GM23248 (cell line): Measurements from ENCODE around the gene MKLN1. TPM values are rescaled to one million over a fixed set of nuclear protein-coding genes. Genes with fewer than 3 reads are reported as not detected.
"Not testable (repeated sequence)": the region's sequence is repeated elsewhere in the genome, so short reads cannot be mapped to it uniquely, and the experiment has no call there.

ENCODE experiments used
- DNase-seq: peaks from one replicate; pipeline ENCODE4 v3.0.0-alpha.2; 2015
- H2AFZ ChIP-seq: fragments of 200-600 bp; sonication (generic); 2 replicates; pipeline ENCODE4 v1.6.1; 2016; ENCODE audit warnings: antibody characterized with exemption
- H3F3A ChIP-seq: fragments of 200-600 bp; sonication (generic); 2 replicates; pipeline ENCODE4 v1.6.1; 2016; ENCODE audit warnings: mild to moderate bottlenecking, antibody characterized with exemption, mixed run types; ENCODE audit not compliant: insufficient read depth
- H3K27ac ChIP-seq: fragments of 200-600 bp; sonication (generic); 2 replicates; pipeline ENCODE4 v1.5.1; 2016; ENCODE audit warnings: mild to moderate bottlenecking
- H3K27me3 ChIP-seq: fragments of 200-600 bp; sonication (generic); replicated peaks from 2 replicates; pipeline ENCODE4 v1.6.1; 2016; ENCODE audit warnings: mild to moderate bottlenecking; ENCODE audit not compliant: insufficient read depth
- H3K36me3 ChIP-seq: fragments of 200-600 bp; sonication (generic); 2 replicates; pipeline ENCODE4 v1.6.1; 2016; ENCODE audit warnings: low read depth, mild to moderate bottlenecking
- H3K4me1 ChIP-seq: fragments of 200-600 bp; sonication (generic); 2 replicates; pipeline ENCODE4 v1.6.1; 2016; ENCODE audit warnings: mild to moderate bottlenecking; ENCODE audit not compliant: insufficient read depth
- H3K4me2 ChIP-seq: fragments of 200-600 bp; sonication (generic); one replicate; pipeline ENCODE4 v1.6.1; 2016; ENCODE audit warnings: mild to moderate bottlenecking; ENCODE audit not compliant: unreplicated experiment
- H3K4me3 ChIP-seq: fragments of 200-600 bp; sonication (generic); 2 replicates; pipeline ENCODE4 v1.5.1; 2016; ENCODE audit warnings: mild to moderate bottlenecking
- H3K79me2 ChIP-seq: fragments of 200-600 bp; sonication (generic); 2 replicates; pipeline ENCODE4 v1.6.1; 2016; ENCODE audit warnings: mild to moderate bottlenecking; ENCODE audit not compliant: insufficient read depth
- H3K9ac ChIP-seq: fragments of 200-600 bp; sonication (generic); 2 replicates; pipeline ENCODE4 v1.6.1; 2016; ENCODE audit warnings: mild to moderate bottlenecking
- H3K9me2 ChIP-seq: fragments of 200-600 bp; sonication (generic); 2 replicates; pipeline ENCODE4 v1.6.1; 2016; ENCODE audit warnings: mixed run types, mild to moderate bottlenecking, moderate library complexity; ENCODE audit not compliant: insufficient read depth
- H3K9me3 ChIP-seq: fragments of 200-600 bp; sonication (generic); one replicate; pipeline ENCODE4 v1.6.1; 2017; ENCODE audit warnings: low read depth
- H4K20me1 ChIP-seq: fragments of 200-600 bp; sonication (generic); 2 replicates; pipeline ENCODE4 v1.6.0; 2016; ENCODE audit not compliant: insufficient read depth
- EZH2 ChIP-seq: fragments of 200-600 bp; sonication (generic); IDR thresholded peaks from 2 replicates; pipeline ENCODE4 v1.6.1; 2018; ENCODE audit warnings: antibody characterized with exemption, mild to moderate bottlenecking; ENCODE audit not compliant: insufficient read depth, poor library complexity, severe bottlenecking
- EZH2phosphoT487 ChIP-seq: fragments of 200-600 bp; sonication (generic); IDR thresholded peaks from 2 replicates; pipeline ENCODE4 v1.6.1; 2018; ENCODE audit warnings: antibody characterized with exemption, moderate library complexity, mild to moderate bottlenecking, low read depth; ENCODE audit not compliant: insufficient read depth
- WGBS, 2 experiments: methylation state at CpG; one replicate each; pipeline ENCODE4 v1.1.6; 2015 to 2017; ENCODE audit warnings: low lambda C conversion rate in 2 of 2, low coverage in 1 of 2; ENCODE audit errors: missing lambda C conversion rate in 2 of 2; 5-methylcytosine and 5-hydroxymethylcytosine counted together
- in situ Hi-C: fragments of 300-500 bp; cut with MboI; formaldehyde crosslinking; loops from 2 replicates; pipeline ENCODE4 v1.15.0; 2020
- polyA plus RNA-seq: library from polyadenylated mRNA; unstranded; fragments of >200 nt; fragmentation: Nextera tagmentation; extraction: Ambion mirVana; gene quantifications from 2 replicates; pipeline ENCODE4 v1.2.1, GENCODE V29; 2016
- total RNA-seq: library from RNA; depleted of rRNA; stranded (reverse); fragments of >200 nt; shearing (Covaris generic); gene quantifications from 2 replicates; pipeline ENCODE4 v1.2.3, GENCODE V29; 2014

Gene MKLN1
- total and polyA plus RNA-seq, 2 experiments from 2014 or later, result 32.1 to 35.7 TPM

- DNase-seq, result no peak
- WGBS, 2 experiments, result 62 to 63% methylated on average over 8 of the region's 8 CpGs
- 0 out of 2 replicates have a peak, but pooled peaks cover 6% of the 10 kb centered on the region for H3F3A ChIP-seq
- no peak overlapping the region for H3K4me3 ChIP-seq
- no peaks in the 10 kb centered on the region for H3K9me2 ChIP-seq
- no peaks in the 10 kb centered on the region for H4K20me1 ChIP-seq
- H3K27ac ChIP-seq, result no peak overlapping the region
- H3K4me2 ChIP-seq, result no peak overlapping the region
- in situ Hi-C loops, result no loop called here
- no peaks in the 10 kb centered on the region for H3K9me3 ChIP-seq
- H3K36me3 ChIP-seq, result no peaks in the 10 kb centered on the region
- H3K9ac ChIP-seq, result no peak overlapping the region
- H2AFZ ChIP-seq, result no peak overlapping the region
- H3K27me3 ChIP-seq, result no peaks in the 10 kb centered on the region
- no peak for TF ChIP-seq EZH2
- no peak for TF ChIP-seq EZH2phosphoT487
- peaks cover 6% of the 10 kb centered on the region for H3K4me1 ChIP-seq
- H3K79me2 ChIP-seq, result no peaks in the 10 kb centered on the region
These were observed 26.9 kb upstream of the MKLN1 start for GRCh38 chr7:131300572-131301466.

- Histone ChIP-seq H3K79me2 (no peaks in the 10 kb centered on the region), H3K27me3 (no peaks in the 10 kb centered on the region), H4K20me1 (no peaks in the 10 kb centered on the region), H3K9ac (no peak overlapping the region), H3K27ac (no peak overlapping the region), H3K4me2 (no peak overlapping the region), H2AFZ (no peak overlapping the region), H3K4me3 (no peak overlapping the region), H3K4me1 (peaks cover 6% of the 10 kb centered on the region), H3K36me3 (no peaks in the 10 kb centered on the region), H3K9me2 (no peaks in the 10 kb centered on the region), H3K9me3 (no peaks in the 10 kb centered on the region), H3F3A (0 out of 2 replicates have a peak, but pooled peaks cover 6% of the 10 kb centered on the region)
- in situ Hi-C loops, result no loop called here
- TF ChIP-seq EZH2 (no peak), EZH2phosphoT487 (no peak)
- 70 to 71% methylated on average over 4 of the region's 4 CpGs for WGBS, 2 experiments
- no peak for DNase-seq
These were observed 25.2 kb upstream of the MKLN1 start for GRCh38 chr7:131302446-131302845.

- H4K20me1 ChIP-seq, result no peaks in the 10 kb centered on the region
- no peak overlapping the region for H3K4me2 ChIP-seq
- no peaks in the 10 kb centered on the region for H3K9me3 ChIP-seq
- no peak overlapping the region for H3K4me3 ChIP-seq
- H3K4me1 ChIP-seq, result peaks cover 6% of the 10 kb centered on the region
- H3K36me3 ChIP-seq, result no peaks in the 10 kb centered on the region
- no peaks in the 10 kb centered on the region for H3K27me3 ChIP-seq
- in situ Hi-C loops, result no loop called here
- TF ChIP-seq EZH2phosphoT487, result no peak
- no peak for TF ChIP-seq EZH2
- H3F3A ChIP-seq, result 0 out of 2 replicates have a peak, but pooled peaks cover 6% of the 10 kb centered on the region
- H2AFZ ChIP-seq, result no peak overlapping the region
- H3K9ac ChIP-seq, result no peak overlapping the region
- H3K79me2 ChIP-seq, result no peaks in the 10 kb centered on the region
- peak; percentile 32 for DNase-seq
- no peak overlapping the region for H3K27ac ChIP-seq
- 84 to 85% methylated on average over 8 of the region's 8 CpGs for WGBS, 2 experiments
- H3K9me2 ChIP-seq, result no peaks in the 10 kb centered on the region
These were observed 24.6 kb upstream of the MKLN1 start for GRCh38 chr7:131302876-131303707.

- H3K4me1 ChIP-seq, result no peaks in the 10 kb centered on the region
These were observed 22.5 kb upstream of the MKLN1 start for GRCh38 chr7:131305152-131305551.

GRCh38 chr7:131306041-131306440 lies 21.6 kb upstream of the MKLN1 start:
- in situ Hi-C loops, H3K36me3 ChIP-seq, H4K20me1 ChIP-seq, H3K27me3 ChIP-seq, DNase-seq, H3K4me2 ChIP-seq, H3K9me2 ChIP-seq, H3K79me2 ChIP-seq, H3K9ac ChIP-seq, H3K27ac ChIP-seq, H3F3A ChIP-seq, H3K4me1 ChIP-seq, H2AFZ ChIP-seq, H3K9me3 ChIP-seq, H3K4me3 ChIP-seq: not testable (repeated sequence)
- WGBS, 2 experiments, result 91 to 93% methylated on average over 3 of the region's 3 CpGs

More at GRCh38 chr7:131305152-131305551, 22.5 kb upstream of the MKLN1 start:
- Histone ChIP-seq H3K79me2 (no peaks in the 10 kb centered on the region), H3F3A (no peaks in the 10 kb centered on the region), H2AFZ (no peak overlapping the region), H3K27ac (no peak overlapping the region), H4K20me1 (no peaks in the 10 kb centered on the region), H3K27me3 (no peaks in the 10 kb centered on the region), H3K4me2 (no peak overlapping the region), H3K36me3 (no peaks in the 10 kb centered on the region), H3K9me3 (no peaks in the 10 kb centered on the region), H3K4me3 (no peak overlapping the region), H3K9ac (no peak overlapping the region), H3K9me2 (no peaks in the 10 kb centered on the region)
- TF ChIP-seq EZH2 (no peak), EZH2phosphoT487 (no peak)
- in situ Hi-C loops, result no loop called here
- DNase-seq, result no peak
